ENCODE results near the gene NRP1.

NRP1 gene

GRCh38 chr10:33334805-33335550 is 511 bp upstream of the NRP1 start:
- Histone ChIP-seq H3K36me3 (ENCODE audit: control insufficient read depth, insufficient read depth, low read length) (no peaks in the 10 kb centered on the region), H3K4me1 (ENCODE audit: control insufficient read depth, insufficient read depth, low read length) (no peaks in the 10 kb centered on the region; the same call in 1 of the 2 replicates), H3K27me3 (ENCODE audit: control insufficient read depth, insufficient read depth, low read length) (peaks cover 16% of the 10 kb centered on the region), H3K4me3 (ENCODE audit: low read length) (peak overlapping the region; percentile 61; the same call in 1 of the 2 replicates), H3K27ac (ENCODE audit: low read length) (no peak overlapping the region), H3K9me3 (ENCODE audit: control insufficient read depth, insufficient read depth, low read length) (no peaks in the 10 kb centered on the region)
- no peak for DNase-seq (ENCODE audit: low read depth, low spot score)
- no CpG with 5 or more reads among the region's 68 CpGs for WGBS (ENCODE audit: insufficient coverage, insufficient read length)

GRCh38 chr10:33333260-33334101 is 986 bp downstream of the NRP1 start:
- H3K4me3 ChIP-seq (ENCODE audit: low read length): peak overlapping the region; percentile 52; the same call in 1 of the 2 replicates
- WGBS (ENCODE audit: insufficient coverage, insufficient read length): no CpG with 5 or more reads among the region's 7 CpGs
- H3K27me3 ChIP-seq (ENCODE audit: control insufficient read depth, insufficient read depth, low read length): peaks cover 16% of the 10 kb centered on the region
- no peaks in the 10 kb centered on the region; the same call in 1 of the 2 replicates for H3K4me1 ChIP-seq (ENCODE audit: control insufficient read depth, insufficient read depth, low read length)
- no peak for DNase-seq (ENCODE audit: low read depth, low spot score)
- H3K36me3 ChIP-seq (ENCODE audit: control insufficient read depth, insufficient read depth, low read length): no peaks in the 10 kb centered on the region
- H3K27ac ChIP-seq (ENCODE audit: low read length): no peak overlapping the region
- no peaks in the 10 kb centered on the region for H3K9me3 ChIP-seq (ENCODE audit: control insufficient read depth, insufficient read depth, low read length)

- H3K36me3 ChIP-seq (ENCODE audit: control insufficient read depth, insufficient read depth, low read length): no peaks in the 10 kb centered on the region
- no peaks in the 10 kb centered on the region for H3K9me3 ChIP-seq (ENCODE audit: control insufficient read depth, insufficient read depth, low read length)
- no peak overlapping the region for H3K27ac ChIP-seq (ENCODE audit: low read length)
- peaks cover 12% of the 10 kb centered on the region for H3K27me3 ChIP-seq (ENCODE audit: control insufficient read depth, insufficient read depth, low read length)
- WGBS (ENCODE audit: insufficient coverage, insufficient read length): no CpG with 5 or more reads among the region's 5 CpGs
- DNase-seq (ENCODE audit: low read depth, low spot score): no peak
- H3K4me1 ChIP-seq (ENCODE audit: control insufficient read depth, insufficient read depth, low read length): no peaks in the 10 kb centered on the region
- H3K4me3 ChIP-seq (ENCODE audit: low read length): no peak overlapping the region
These were observed 2.0 kb downstream of the NRP1 start for GRCh38 chr10:33332183-33333065.

GRCh38 chr10:33331379-33331694 is 3.1 kb downstream of the NRP1 start:
- Histone ChIP-seq H3K4me1 (ENCODE audit: control insufficient read depth, insufficient read depth, low read length) (no peaks in the 10 kb centered on the region), H3K36me3 (ENCODE audit: control insufficient read depth, insufficient read depth, low read length) (no peaks in the 10 kb centered on the region), H3K27me3 (ENCODE audit: control insufficient read depth, insufficient read depth, low read length) (peaks cover 7% of the 10 kb centered on the region), H3K9me3 (ENCODE audit: control insufficient read depth, insufficient read depth, low read length) (no peaks in the 10 kb centered on the region), H3K27ac (ENCODE audit: low read length) (no peak overlapping the region), H3K4me3 (ENCODE audit: low read length) (no peak overlapping the region)
- no CpG with 5 or more reads among the region's 2 CpGs for WGBS (ENCODE audit: insufficient coverage, insufficient read length)
- no peak for DNase-seq (ENCODE audit: low read depth, low spot score)

- no CpG with 5 or more reads among the region's 13 CpGs for WGBS (ENCODE audit: insufficient coverage, insufficient read length)
- Histone ChIP-seq H3K9me3 (ENCODE audit: control insufficient read depth, insufficient read depth, low read length) (no peaks in the 10 kb centered on the region), H3K27ac (ENCODE audit: low read length) (no peak overlapping the region), H3K36me3 (ENCODE audit: control insufficient read depth, insufficient read depth, low read length) (no peaks in the 10 kb centered on the region), H3K27me3 (ENCODE audit: control insufficient read depth, insufficient read depth, low read length) (peaks cover 3% of the 10 kb centered on the region), H3K4me3 (ENCODE audit: low read length) (no peak overlapping the region), H3K4me1 (ENCODE audit: control insufficient read depth, insufficient read depth, low read length) (no peaks in the 10 kb centered on the region)
- peak; percentile 66 for DNase-seq (ENCODE audit: low read depth, low spot score)
These were observed 3.7 kb downstream of the NRP1 start for GRCh38 chr10:33330543-33331378.

GRCh38 chr10:33329178-33329577 is 5.3 kb downstream of the NRP1 start:
- WGBS (ENCODE audit: insufficient coverage, insufficient read length): no CpG with 5 or more reads among the region's 2 CpGs
- Histone ChIP-seq H3K4me1 (ENCODE audit: control insufficient read depth, insufficient read depth, low read length) (no peaks in the 10 kb centered on the region), H3K27ac (ENCODE audit: low read length) (no peak overlapping the region), H3K36me3 (ENCODE audit: control insufficient read depth, insufficient read depth, low read length) (no peaks in the 10 kb centered on the region), H3K9me3 (ENCODE audit: control insufficient read depth, insufficient read depth, low read length) (no peaks in the 10 kb centered on the region), H3K4me3 (ENCODE audit: low read length) (no peak overlapping the region), H3K27me3 (ENCODE audit: control insufficient read depth, insufficient read depth, low read length) (no peaks in the 10 kb centered on the region; the same call in 1 of the 2 replicates)
- no peak for DNase-seq (ENCODE audit: low read depth, low spot score)

- no peak for DNase-seq (ENCODE audit: low read depth, low spot score)
- Histone ChIP-seq H3K4me3 (ENCODE audit: low read length) (no peak overlapping the region), H3K27ac (ENCODE audit: low read length) (no peak overlapping the region), H3K36me3 (ENCODE audit: control insufficient read depth, insufficient read depth, low read length) (no peaks in the 10 kb centered on the region), H3K9me3 (ENCODE audit: control insufficient read depth, insufficient read depth, low read length) (no peaks in the 10 kb centered on the region), H3K4me1 (ENCODE audit: control insufficient read depth, insufficient read depth, low read length) (no peaks in the 10 kb centered on the region), H3K27me3 (ENCODE audit: control insufficient read depth, insufficient read depth, low read length) (no peaks in the 10 kb centered on the region; the same call in 1 of the 2 replicates)
- WGBS (ENCODE audit: insufficient coverage, insufficient read length): no CpG with 5 or more reads among the region's 3 CpGs
These were observed 6.2 kb downstream of the NRP1 start for GRCh38 chr10:33328253-33328652.

GRCh38 chr10:33327751-33328150 is 6.7 kb downstream of the NRP1 start:
- no peak overlapping the region for H3K27ac ChIP-seq (ENCODE audit: low read length)
- H3K36me3 ChIP-seq (ENCODE audit: control insufficient read depth, insufficient read depth, low read length): no peaks in the 10 kb centered on the region
- no peak for DNase-seq (ENCODE audit: low read depth, low spot score)
- H3K27me3 ChIP-seq (ENCODE audit: control insufficient read depth, insufficient read depth, low read length): no peaks in the 10 kb centered on the region; the same call in 1 of the 2 replicates
- no peaks in the 10 kb centered on the region for H3K4me1 ChIP-seq (ENCODE audit: control insufficient read depth, insufficient read depth, low read length)
- no peak overlapping the region for H3K4me3 ChIP-seq (ENCODE audit: low read length)
- H3K9me3 ChIP-seq (ENCODE audit: control insufficient read depth, insufficient read depth, low read length): no peaks in the 10 kb centered on the region

- WGBS (ENCODE audit: insufficient coverage, insufficient read length): no CpG with 5 or more reads among the region's 2 CpGs
These were observed 7.5 kb downstream of the NRP1 start for GRCh38 chr10:33326933-33327332.

More at GRCh38 chr10:33326933-33327332, 7.5 kb downstream of the NRP1 start:
- Histone ChIP-seq H3K9me3 (ENCODE audit: control insufficient read depth, insufficient read depth, low read length) (no peaks in the 10 kb centered on the region), H3K27me3 (ENCODE audit: control insufficient read depth, insufficient read depth, low read length) (no peaks in the 10 kb centered on the region), H3K4me3 (ENCODE audit: low read length) (no peak overlapping the region), H3K36me3 (ENCODE audit: control insufficient read depth, insufficient read depth, low read length) (no peaks in the 10 kb centered on the region), H3K27ac (ENCODE audit: low read length) (no peak overlapping the region), H3K4me1 (ENCODE audit: control insufficient read depth, insufficient read depth, low read length) (no peaks in the 10 kb centered on the region)
- DNase-seq (ENCODE audit: low read depth, low spot score): no peak
